ENCODE measurements around the gene RAB11FIP2.

DNA sequence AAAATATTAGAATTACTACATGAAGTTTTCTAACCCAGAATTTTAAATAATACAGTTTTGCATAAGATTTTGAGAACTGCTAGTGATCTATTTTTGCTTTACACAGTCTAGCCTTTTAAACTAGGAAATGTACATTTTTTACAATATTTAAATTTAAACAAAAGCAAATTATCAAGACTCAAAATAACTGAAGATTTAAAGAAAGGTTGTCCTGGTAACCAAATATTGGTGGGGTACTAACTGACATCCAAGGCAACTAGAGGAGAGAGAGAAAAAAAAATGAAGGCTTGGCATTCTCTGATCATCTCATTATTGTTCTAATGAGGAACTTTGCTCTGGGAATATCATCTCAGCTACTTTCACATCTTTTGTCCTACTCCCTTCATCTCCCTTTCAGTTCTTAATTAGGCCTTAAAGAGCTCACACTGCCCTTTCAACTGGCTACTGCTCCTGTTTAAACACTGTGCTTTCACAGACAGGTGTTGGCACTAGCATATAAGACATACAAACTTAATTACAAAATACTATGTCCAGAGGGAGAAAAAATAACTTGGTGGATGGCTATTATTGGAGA lies 33.7 kb downstream of the RAB11FIP2 start:
- TF ChIP-seq, protein P1, sequence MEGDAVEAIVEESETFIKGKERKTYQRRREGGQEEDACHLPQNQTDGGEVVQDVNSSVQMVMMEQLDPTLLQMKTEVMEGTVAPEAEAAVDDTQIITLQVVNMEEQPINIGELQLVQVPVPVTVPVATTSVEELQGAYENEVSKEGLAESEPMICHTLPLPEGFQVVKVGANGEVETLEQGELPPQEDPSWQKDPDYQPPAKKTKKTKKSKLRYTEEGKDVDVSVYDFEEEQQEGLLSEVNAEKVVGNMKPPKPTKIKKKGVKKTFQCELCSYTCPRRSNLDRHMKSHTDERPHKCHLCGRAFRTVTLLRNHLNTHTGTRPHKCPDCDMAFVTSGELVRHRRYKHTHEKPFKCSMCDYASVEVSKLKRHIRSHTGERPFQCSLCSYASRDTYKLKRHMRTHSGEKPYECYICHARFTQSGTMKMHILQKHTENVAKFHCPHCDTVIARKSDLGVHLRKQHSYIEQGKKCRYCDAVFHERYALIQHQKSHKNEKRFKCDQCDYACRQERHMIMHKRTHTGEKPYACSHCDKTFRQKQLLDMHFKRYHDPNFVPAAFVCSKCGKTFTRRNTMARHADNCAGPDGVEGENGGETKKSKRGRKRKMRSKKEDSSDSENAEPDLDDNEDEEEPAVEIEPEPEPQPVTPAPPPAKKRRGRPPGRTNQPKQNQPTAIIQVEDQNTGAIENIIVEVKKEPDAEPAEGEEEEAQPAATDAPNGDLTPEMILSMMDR (IDR thresholded peaks at IDR 0.05): no peak
- TF ChIP-seq POLR2A (IDR thresholded peaks at IDR 0.05) (no peak), POLR2AphosphoS5 (IDR thresholded peaks at IDR 0.05; ENCODE audit: insufficient read depth in 1 of 2, low read depth in 1 of 2) (no peak)
